HG03469 (cell line): Measurements from ENCODE around the gene ZNF420.

ENCODE experiments used
- ATAC-seq: cut with Tn5 transposase; IDR thresholded peaks from one replicate; pipeline ENCODE4 v1.9.1; 2021; ENCODE audit warnings: mild to moderate bottlenecking, moderate library complexity, moderate number of reproducible peaks; ENCODE audit not compliant: unreplicated experiment

ZNF420 gene

GRCh38 chr19:37136111-37136510, 57.9 kb downstream of the ZNF420 start:
- no peak for ATAC-seq

GRCh38 chr19:37148214-37148613, 70.0 kb downstream of the ZNF420 start:
- ATAC-seq: no peak

- no peak for ATAC-seq
Observed at GRCh38 chr19:37160153-37160552, 81.9 kb downstream of the ZNF420 start.

- no peak for ATAC-seq
Observed at GRCh38 chr19:37165635-37166034, 87.4 kb downstream of the ZNF420 start.

- peak; percentile 85 for ATAC-seq
Observed at GRCh38 chr19:37172368-37173366, 94.4 kb downstream of the ZNF420 start, which contains the start of gene ZNF585A. ZNF585A (minus strand) TSS chr19:37172695; CDS start chr19:37169910, 2,785 bp downstream.
